HG03469 (cell line): ENCODE measurements around the gene TUBB2B.
"Not testable (repeated sequence)": the region's sequence is repeated elsewhere in the genome, so short reads cannot be mapped to it uniquely, and the experiment has no call there.

Experiments used
- ATAC-seq: cut with Tn5 transposase; IDR thresholded peaks from one replicate; pipeline ENCODE4 v1.9.1; 2021; ENCODE audit warnings: mild to moderate bottlenecking, moderate library complexity, moderate number of reproducible peaks; ENCODE audit not compliant: unreplicated experiment

TUBB2B gene

GRCh38 chr6:3190779-3191178, 36.7 kb downstream of the TUBB2B start:
- ATAC-seq: no peak

- ATAC-seq: no peak
Observed at GRCh38 chr6:3190056-3190455, 37.4 kb downstream of the TUBB2B start.

- not testable (repeated sequence) for ATAC-seq
Observed at GRCh38 chr6:3189192-3189591, 38.3 kb downstream of the TUBB2B start.

GRCh38 chr6:3188262-3188661, 39.2 kb downstream of the TUBB2B start:
- ATAC-seq: no peak

GRCh38 chr6:3186974-3187382, 40.5 kb downstream of the TUBB2B start:
- ATAC-seq: no peak

- ATAC-seq: no peak
Observed at GRCh38 chr6:3183066-3183465, 44.4 kb downstream of the TUBB2B start.

- no peak for ATAC-seq
Observed at GRCh38 chr6:3181105-3181504, 46.3 kb downstream of the TUBB2B start.

GRCh38 chr6:3179945-3180344, 47.5 kb downstream of the TUBB2B start:
- not testable (repeated sequence) for ATAC-seq

GRCh38 chr6:3178666-3179065, 48.8 kb downstream of the TUBB2B start:
- not testable (repeated sequence) for ATAC-seq

GRCh38 chr6:3176562-3177355, 50.7 kb downstream of the TUBB2B start:
- ATAC-seq: no peak

GRCh38 chr6:3175715-3176402, 51.6 kb downstream of the TUBB2B start:
- ATAC-seq: no peak
